Measurements from ENCODE around the gene MNAT1.

- no peak for TF ChIP-seq SREBF2 (CRISPR knock-in tag; IDR thresholded peaks at IDR 0.05)
- TF ChIP-seq RAD51 (IDR thresholded peaks at IDR 0.05; ENCODE audit: borderline replicate concordance, low read depth): no peak
- no peak for TF ChIP-seq SNRNP70 (optimal IDR thresholded peaks at IDR 0.05; ENCODE audit: low read depth, low read length)
- no peak for TF ChIP-seq POLR2AphosphoS5 (IDR thresholded peaks at IDR 0.05; ENCODE audit: control insufficient read depth, insufficient read depth, low read depth, low read length)
- TF ChIP-seq SP1 (CRISPR knock-in tag; IDR thresholded peaks at IDR 0.05): no peak
- TF ChIP-seq, protein P1, sequence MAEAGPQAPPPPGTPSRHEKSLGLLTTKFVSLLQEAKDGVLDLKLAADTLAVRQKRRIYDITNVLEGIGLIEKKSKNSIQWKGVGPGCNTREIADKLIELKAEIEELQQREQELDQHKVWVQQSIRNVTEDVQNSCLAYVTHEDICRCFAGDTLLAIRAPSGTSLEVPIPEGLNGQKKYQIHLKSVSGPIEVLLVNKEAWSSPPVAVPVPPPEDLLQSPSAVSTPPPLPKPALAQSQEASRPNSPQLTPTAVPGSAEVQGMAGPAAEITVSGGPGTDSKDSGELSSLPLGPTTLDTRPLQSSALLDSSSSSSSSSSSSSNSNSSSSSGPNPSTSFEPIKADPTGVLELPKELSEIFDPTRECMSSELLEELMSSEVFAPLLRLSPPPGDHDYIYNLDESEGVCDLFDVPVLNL (CRISPR knock-in tag; IDR thresholded peaks at IDR 0.05; ENCODE audit: low read depth): no peak
- no peak for TF ChIP-seq CTCF (IDR thresholded peaks at IDR 0.05 in 2 of 3, conservative IDR thresholded peaks at IDR 0.05 in 1 of 3; ENCODE audit: insufficient read depth in 2 of 3, low read depth in 1 of 3, low read length in 3 of 3)
- TF ChIP-seq, protein P2, sequence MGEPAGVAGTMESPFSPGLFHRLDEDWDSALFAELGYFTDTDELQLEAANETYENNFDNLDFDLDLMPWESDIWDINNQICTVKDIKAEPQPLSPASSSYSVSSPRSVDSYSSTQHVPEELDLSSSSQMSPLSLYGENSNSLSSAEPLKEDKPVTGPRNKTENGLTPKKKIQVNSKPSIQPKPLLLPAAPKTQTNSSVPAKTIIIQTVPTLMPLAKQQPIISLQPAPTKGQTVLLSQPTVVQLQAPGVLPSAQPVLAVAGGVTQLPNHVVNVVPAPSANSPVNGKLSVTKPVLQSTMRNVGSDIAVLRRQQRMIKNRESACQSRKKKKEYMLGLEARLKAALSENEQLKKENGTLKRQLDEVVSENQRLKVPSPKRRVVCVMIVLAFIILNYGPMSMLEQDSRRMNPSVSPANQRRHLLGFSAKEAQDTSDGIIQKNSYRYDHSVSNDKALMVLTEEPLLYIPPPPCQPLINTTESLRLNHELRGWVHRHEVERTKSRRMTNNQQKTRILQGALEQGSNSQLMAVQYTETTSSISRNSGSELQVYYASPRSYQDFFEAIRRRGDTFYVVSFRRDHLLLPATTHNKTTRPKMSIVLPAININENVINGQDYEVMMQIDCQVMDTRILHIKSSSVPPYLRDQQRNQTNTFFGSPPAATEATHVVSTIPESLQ (CRISPR knock-in tag; IDR thresholded peaks at IDR 0.05): no peak
- TF ChIP-seq GABPA (tag; conservative IDR thresholded peaks at IDR 0.05; ENCODE audit: low read depth): no peak
- TF ChIP-seq ETV5 (CRISPR knock-in tag; IDR thresholded peaks at IDR 0.05; ENCODE audit: low read depth): no peak
- no peak for TF ChIP-seq YY1 (IDR thresholded peaks at IDR 0.05; ENCODE audit: borderline replicate concordance in 1 of 3, control insufficient read depth in 1 of 3, extremely low read depth in 1 of 3, insufficient read depth in 3 of 3, insufficient read length in 1 of 3, insufficient replicate concordance in 2 of 3, low read depth in 1 of 3, low read length in 2 of 3)
- TF ChIP-seq CREB1 (IDR thresholded peaks at IDR 0.05): no peak
- TF ChIP-seq CREB1 (CRISPR knock-in tag; IDR thresholded peaks at IDR 0.05): no peak
Observed at GRCh38 chr14:60773558-60773957, 39.0 kb downstream of the MNAT1 start.

Measured in K562 (cell line).